T-helper 1 cell (primary cell): Measurements from ENCODE around the gene S100A7A.

Experiments
- DNase-seq, 5 donors: peaks; one replicate each; pipeline ENCODE4 v3.0.0-alpha.2; 2012 to 2020
- total RNA-seq, 4 donors: gene quantifications; one replicate each; lab custom pipeline; 2026; lab: John Stamatoyannopoulos, UW

The S100A7A gene
- total RNA-seq = 0 reads per million in 4 donors

GRCh38 chr1:153415850-153416570 is at the start of gene S100A7A:
Gene S100A7A (plus strand): TSS chr1:153416520. CDS start chr1:153418083, 1,563 bp downstream.
- DNase-seq = no peak

DNA sequence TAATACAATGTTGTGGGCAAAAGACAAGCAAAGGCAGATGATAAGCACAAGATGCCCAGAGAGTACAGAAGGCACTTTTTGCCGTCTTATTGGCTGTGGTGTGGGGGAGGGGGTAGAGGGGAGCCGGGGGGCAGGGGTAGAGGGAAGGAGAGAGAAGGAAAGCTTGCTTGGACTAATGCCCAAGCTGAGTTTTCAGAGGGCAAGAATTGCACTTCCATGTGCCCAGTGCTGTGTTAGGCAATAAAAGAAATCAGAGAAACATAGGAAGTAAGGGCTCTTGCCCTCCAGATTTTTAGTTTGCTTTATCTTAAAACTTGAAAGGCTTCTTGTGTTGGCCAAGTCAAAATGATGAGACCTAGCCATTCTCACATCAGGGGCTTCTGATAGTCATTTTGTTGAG is 49.2 kb upstream of the S100A7A start:
- no peak for DNase-seq

DNA sequence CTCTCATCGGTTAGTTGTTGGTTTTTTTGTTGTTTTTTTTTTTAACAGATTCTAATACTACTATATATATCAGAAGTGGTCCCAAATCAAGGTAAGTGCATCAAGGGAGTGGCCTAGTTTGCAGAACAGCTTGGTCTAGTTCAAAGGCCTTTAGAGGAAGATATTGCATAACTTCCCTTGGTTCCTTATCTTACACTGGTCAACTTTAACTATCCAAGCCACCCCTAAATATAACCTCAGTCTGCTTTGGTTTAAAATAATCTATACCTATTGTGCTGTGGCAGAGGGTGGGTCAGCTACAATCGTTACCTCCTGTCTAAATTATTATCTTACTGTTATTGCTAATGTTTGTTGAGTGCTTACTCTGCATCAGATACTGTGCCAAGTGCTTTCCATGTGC is 47.8 kb upstream of the S100A7A start:
- no peak for DNase-seq

- no peak for DNase-seq
Measured at GRCh38 chr1:153370146-153370545, 46.2 kb upstream of the S100A7A start.

DNA sequence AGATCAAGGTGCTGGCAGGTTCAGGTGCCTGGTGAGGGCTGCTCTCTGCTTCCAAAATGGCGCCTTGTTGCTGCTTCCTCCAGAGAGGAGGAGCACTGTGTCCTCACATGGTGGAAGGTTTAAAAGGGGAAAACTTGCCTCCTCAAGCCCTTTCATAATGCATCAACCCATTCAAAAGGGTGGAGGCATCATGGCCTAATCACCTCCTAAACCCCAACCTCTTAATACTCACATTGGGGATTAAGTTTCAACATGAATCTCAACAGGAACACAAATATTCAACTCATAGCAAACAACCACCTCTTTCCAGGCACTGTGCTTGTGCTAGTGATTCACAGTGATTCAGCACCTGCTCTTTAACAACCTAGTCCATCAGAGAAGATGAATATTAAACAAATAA is 45.1 kb upstream of the S100A7A start:
- DNase-seq = no peak

- DNase-seq = no peak
Measured at GRCh38 chr1:153372571-153372970, 43.7 kb upstream of the S100A7A start.

- DNase-seq = no peak
Measured at GRCh38 chr1:153374071-153374470, 42.2 kb upstream of the S100A7A start.

- no peak for DNase-seq
Measured at GRCh38 chr1:153375511-153375910, 40.8 kb upstream of the S100A7A start, which contains the start of gene S100A12. Gene S100A12 (minus strand): TSS chr1:153375621. CDS start chr1:153374592, 1,029 bp downstream.

- DNase-seq = no peak
Measured at GRCh38 chr1:153379591-153379990, 36.7 kb upstream of the S100A7A start.

DNA sequence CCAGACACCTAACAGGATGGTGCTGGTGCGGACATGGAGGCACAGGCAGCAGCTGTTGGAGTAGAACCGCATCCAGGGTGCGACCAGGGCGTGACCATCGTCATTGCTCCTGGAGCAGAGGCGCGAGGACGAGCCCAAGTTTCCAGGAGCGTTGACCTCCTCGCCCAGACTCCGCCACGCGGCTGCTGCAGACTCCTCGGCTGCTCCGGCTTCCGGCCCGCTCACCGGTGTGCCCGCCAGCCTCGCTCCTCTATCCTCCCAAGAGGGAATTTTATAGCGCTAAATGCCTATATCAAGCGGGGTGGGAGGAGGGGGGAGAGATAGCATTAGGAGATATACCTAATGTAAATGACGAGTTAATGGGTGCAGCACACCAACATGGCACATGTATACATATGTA is 35.6 kb upstream of the S100A7A start:
- no peak for DNase-seq

DNA sequence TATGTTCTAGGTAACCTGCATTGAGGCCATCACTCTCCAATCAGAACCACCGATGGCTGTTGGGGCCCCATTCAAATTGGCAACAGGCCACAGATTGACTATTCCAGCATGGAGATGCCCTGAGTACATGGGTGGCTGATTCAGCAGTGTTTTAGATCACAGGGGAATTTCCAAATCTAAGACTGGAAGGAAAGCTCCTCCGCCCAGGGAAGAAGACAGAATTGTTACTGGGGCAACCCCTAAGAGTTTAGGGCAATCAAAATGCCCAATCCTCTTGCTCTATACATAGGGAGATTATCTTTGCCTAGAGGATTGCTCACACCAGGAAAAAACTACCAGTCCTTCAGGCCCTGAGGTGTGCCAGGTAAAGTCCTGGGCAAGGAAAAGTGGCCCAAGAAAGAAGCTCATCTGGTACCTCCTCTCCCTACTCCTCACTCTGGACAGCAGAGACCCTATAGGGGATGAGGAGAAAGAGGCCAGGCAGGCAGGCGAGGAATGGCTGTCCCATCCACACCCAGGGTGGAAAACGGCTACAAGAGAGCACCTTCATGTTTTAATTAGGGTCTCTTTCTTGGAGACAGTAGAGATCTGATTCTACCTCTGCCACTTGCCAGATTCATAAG is 31.3 kb upstream of the S100A7A start:
- no peak for DNase-seq

DNA sequence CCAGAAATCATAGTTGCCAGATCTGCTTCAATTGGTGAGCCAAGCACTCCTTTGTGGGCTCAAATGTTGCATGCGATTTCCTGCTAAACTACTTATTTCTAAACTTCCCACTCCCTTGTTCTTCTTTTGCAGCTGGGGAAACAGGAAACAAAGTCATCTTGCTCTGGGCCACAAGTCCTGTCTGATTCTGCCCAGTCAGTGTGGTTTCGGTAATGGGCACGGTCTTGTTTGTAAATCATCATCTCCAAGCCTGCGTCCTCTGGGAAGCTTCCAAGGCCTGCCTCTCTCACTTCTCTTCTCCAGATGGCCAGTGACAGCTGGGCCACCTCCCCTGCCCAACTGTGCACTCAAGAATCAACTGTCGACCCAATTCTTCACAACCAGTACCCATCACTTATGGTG is 29.8 kb upstream of the S100A7A start:
- peak in 1 of 5 donors; percentile 30 for DNase-seq

DNA sequence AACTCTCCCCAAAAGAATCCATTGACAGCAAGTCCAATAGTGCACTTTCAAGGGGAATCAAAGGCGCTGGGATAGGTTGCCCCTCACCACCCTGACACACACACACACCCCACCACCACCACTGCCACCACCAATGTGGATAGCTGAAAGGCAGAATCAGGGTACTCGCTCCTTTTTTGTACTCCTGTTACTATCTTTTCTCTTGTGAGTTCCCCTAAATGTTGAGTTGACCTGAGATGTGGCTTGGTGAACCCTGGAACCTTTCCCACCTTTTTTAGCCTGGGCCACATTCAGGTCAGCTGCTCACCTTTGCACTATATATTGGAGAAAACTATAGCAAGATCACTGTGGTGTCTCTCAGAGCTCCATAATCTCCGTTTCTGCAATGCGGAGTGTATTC is 29.3 kb upstream of the S100A7A start:
- DNase-seq = no peak

GRCh38 chr1:153387785-153388184 is 28.5 kb upstream of the S100A7A start:
- no peak for DNase-seq

DNA sequence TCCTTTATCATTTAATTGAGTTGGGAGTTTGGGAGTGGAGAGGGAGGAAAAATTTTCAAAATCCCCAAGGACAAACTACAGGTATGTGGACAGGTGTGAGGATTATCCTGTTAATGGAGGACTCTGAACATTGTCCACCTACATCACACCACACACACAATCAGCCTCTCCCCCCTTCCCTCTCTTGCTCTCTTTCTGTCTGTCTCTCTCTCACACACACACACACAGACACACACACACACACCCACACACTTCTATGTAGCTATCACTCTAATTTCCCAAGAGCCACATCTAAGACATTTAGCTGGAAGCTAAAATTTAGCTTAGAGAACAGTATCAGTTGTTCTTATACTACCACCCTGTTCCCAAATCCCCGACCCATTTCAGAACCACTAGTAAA is 26.9 kb upstream of the S100A7A start:
- no peak for DNase-seq

DNA sequence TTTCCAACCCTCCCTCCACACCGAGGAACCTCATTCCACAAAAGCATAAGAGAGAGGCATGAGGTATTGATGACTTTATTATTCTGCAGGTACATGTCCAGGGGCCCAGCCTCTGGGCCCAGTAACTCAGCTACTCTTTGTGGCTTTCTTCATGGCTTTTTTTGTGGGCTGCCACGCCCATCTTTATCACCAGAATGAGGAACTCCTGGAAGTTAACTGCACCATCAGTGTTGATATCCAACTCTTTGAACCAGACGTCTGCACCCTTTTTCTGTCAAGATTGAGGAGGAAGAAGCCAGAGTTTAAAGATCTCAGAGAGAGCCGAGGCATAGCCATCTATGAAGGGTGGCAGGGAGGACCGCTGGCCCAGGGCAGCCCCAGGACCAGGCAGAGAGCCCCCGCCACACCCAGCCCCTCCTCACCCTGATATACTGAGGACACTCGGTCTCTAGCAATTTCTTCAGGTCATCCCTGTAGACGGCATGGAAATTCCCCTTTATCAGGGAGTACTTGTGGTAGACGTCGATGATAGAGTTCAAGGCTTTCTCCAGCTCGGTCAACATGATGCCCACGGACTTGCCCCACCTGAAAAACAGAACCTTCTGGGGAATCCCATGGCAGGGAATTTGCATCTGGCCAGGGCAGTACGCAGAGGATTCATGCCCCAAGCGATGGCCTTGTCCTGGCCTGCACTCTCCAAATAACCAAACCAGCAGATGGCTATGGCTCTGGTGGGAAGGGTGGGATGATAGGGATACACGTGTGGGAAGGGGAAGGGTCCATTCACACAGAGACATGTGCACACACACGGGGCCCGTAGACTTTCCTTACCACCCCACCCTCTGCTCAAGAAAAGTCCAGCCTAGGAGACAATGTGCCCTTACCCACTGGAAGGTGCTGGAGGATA is 26.1 kb upstream of the S100A7A start:
- DNase-seq = no peak

DNA sequence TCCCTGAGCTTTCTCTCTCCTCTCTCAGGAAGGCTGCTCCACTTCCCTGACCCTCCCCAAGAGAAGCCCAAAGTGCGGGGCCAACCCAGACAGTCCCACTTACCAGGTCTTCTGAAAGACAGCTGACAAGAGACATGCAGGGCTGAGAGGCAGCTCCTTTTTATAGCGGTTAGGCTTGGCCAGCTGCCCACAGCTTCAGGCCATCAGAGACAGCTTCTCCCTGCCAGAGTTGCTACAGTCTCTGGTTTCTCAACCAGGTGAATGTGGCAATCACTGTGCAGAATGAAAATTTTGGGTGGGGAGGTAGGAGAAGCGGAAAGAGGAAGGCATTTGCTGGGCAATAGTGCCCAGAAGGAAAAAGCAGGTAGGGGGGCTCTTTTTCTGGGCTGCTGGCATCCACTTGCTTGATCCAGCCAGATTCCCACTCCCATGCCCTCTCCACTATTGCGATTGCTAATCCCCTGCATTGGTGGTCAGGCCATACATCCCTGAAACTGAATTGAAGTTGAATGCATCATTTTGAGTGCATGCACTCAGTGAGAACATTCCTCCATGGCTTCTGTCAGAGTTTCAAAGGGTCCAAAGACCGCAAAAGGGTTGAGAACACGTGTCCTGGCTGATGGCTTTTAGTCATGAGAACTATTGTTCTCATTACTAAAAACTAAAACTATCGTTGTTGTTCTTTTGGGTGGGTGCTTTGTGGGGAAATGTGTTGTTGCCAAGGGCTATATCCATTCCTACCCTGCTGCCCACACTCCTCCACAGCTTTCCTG is 25.2 kb upstream of the S100A7A start, which contains the start of gene S100A8:
Gene S100A8 (minus strand): TSS at position 136 of the 773 bp plus-strand sequence. CDS start 538 bp downstream, outside the sequence.
- no peak for DNase-seq

GRCh38 chr1:153392258-153392657 is 24.1 kb upstream of the S100A7A start:
- no peak for DNase-seq

- no peak for DNase-seq
Measured at GRCh38 chr1:153392822-153393221, 23.5 kb upstream of the S100A7A start.

- no peak for DNase-seq
Measured at GRCh38 chr1:153393926-153394325, 22.4 kb upstream of the S100A7A start.

DNA sequence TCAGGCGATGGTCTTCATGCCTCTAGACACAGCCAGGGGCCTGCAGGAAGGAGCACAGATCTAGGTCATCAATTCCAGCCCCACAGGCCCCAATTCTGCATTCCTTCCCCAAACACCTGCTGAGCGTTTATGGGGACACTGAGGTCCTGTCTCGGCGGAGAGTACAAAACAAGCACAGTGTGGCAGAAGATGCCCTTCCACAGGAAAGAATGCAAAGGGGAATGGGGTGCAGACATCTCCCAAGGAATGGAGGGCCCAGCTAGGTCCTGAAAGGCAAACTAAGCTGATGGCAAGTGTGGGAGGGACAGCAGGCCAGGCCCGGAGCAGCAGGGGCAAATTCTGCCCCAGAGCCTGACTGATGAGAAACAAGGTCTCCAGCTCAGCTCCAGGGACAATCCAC is 21.9 kb upstream of the S100A7A start:
- no peak for DNase-seq

GRCh38 chr1:153395136-153395685 is 21.1 kb upstream of the S100A7A start:
- no peak for DNase-seq
